Measurements from ENCODE around the gene U2AF1L4.

U2AF1L4 gene

DNA sequence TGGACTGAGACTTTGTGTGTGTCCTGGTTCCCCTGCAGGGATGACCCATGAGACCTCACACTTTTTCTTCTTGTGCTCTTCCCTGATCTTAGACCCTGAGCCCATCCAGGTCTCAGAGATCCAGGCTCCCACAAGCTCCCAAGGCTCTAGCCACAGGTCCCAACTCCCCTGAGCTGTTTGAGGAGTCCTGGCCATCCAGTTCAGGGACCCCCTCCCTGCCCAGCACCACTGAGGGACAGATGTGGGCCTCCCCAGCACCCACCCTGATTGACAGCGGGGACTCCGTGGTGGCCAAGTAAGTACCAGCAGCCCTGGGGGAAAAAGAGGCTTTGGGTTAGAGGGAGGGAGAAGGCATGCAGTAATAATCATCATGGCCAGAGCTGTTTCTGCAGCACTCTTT is 14.5 kb upstream of the U2AF1L4 start:
- TF ChIP-seq, protein P1, sequence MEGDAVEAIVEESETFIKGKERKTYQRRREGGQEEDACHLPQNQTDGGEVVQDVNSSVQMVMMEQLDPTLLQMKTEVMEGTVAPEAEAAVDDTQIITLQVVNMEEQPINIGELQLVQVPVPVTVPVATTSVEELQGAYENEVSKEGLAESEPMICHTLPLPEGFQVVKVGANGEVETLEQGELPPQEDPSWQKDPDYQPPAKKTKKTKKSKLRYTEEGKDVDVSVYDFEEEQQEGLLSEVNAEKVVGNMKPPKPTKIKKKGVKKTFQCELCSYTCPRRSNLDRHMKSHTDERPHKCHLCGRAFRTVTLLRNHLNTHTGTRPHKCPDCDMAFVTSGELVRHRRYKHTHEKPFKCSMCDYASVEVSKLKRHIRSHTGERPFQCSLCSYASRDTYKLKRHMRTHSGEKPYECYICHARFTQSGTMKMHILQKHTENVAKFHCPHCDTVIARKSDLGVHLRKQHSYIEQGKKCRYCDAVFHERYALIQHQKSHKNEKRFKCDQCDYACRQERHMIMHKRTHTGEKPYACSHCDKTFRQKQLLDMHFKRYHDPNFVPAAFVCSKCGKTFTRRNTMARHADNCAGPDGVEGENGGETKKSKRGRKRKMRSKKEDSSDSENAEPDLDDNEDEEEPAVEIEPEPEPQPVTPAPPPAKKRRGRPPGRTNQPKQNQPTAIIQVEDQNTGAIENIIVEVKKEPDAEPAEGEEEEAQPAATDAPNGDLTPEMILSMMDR (IDR thresholded peaks at IDR 0.05; ENCODE audit: low read depth, low read length) = no peak
- DNase-seq (ENCODE audit: extremely low read depth, low read depth) = no peak

DNA sequence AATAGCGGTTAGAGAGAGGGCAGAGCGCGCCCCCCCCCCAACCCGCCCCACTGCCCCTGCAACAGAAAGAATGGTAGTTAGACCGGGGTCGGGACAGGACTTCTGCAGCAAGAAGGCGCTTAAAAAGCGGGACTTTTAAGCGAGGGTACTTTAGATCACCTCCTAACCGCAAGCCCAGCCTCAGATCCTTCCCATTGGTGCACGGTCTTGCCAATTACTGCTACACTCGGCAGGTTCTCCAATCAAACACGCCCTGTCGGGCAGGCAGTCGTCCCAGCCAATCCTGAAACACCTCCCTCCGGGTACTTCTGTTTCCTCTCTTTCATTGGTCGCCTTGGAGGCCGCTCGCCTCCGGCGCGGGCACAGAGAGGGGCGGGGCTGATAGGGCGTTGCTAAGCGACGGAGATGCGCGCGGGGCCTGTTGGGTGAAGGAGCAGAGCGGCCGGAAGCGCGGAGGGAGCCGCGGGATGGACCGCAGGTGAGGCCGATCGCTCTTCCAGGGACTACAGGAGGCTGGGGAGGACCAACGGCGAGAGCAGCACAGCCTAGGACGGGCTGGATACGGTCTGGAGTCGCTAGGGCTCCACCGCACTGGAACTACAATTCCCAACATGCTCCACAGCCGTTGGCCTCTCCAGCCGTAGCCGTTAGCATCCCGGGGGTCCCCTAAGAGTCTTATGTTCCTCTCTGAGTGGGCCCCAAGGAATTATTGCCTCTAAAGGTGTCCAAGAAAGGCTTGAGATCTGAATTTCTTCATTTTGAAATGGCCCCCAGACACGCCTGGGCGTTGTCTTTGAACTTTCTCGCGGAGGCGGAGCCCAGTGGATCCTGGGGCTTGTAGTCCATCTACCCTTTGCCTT is 12.8 kb upstream of the U2AF1L4 start, which contains the start of gene PROSER3:
PROSER3 (plus strand) TSS at position 428 of the 860 bp plus-strand sequence; CDS start at position 468, 40 bp downstream.
- TF ChIP-seq, protein P1 (IDR thresholded peaks at IDR 0.05; ENCODE audit: low read depth, low read length) = no peak
- peak; percentile 99 for DNase-seq (ENCODE audit: extremely low read depth, low read depth)

DNA sequence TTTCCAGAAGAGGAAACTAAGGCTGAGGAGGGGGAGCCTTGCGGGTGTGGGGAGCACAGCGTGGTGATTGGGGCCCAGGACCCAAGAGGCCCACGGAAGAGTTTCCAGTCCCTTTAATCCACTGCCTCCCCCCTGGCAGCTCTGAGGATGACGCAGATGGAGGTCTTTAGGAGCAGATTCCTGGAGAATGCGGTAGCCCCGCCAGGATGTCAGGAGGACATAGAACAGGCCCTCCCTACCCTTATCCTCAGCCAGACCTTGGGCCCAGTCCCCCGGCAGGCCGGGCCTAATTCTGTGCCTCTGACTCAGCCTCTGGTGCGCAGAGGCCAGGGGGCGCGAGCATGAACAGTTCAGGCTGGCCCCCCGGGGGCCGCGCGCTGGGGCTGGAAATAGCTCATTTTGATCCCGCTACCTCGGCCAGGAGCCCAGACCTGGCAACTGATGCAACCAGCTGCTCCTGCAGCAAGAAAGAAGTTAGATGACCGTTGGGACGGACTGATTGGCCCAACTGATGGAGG is 12.1 kb upstream of the U2AF1L4 start:
- peak; percentile 38 for DNase-seq (ENCODE audit: extremely low read depth, low read depth)
- TF ChIP-seq, protein P1 (IDR thresholded peaks at IDR 0.05; ENCODE audit: low read depth, low read length) = no peak

DNA sequence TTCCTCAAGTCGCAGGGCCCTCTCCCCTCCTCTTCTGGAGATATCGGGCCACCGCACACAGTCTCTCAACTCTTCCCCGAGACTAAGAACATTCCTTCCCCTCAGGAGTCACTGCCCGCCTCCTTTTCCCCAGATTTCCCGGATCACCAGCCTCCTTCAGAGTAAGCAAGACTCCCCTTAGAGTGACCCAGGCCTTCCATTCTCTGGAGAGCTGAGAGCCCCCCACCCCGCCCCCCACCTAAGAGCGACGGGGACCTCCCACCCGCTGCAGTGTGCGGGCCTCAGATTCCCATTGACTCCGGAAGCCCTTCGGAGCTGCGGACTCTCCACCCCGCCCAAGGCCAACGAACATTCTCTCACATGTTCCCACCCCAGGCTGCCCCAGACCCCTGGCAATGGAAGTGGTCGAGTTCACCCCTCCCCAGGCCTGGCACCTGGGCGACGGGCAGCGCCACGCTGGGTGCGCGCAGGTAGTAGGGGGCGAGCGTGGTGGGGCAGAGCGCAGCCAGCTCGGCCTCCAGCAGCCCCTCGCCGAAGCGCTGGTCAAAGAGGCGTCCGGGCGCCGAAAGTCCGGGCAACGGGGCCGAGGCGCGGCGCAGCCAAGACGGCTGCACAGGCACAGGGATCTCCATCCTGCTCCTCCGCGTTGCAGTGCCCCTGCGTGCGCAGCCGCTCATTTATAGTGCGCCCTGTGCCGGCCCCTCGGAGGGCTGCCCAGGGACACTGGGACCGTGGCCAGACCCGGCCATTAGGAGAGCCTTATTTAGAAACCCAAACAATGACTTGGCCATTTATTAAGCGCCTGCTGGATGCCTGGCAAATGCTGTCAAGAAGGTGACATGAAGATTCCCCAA is 11.4 kb upstream of the U2AF1L4 start, which contains the start of gene HSPB6:
HSPB6 (minus strand) TSS at position 653 of the 854 bp plus-strand sequence; CDS start at position 632, 21 bp downstream.
- TF ChIP-seq, protein P1 (IDR thresholded peaks at IDR 0.05; ENCODE audit: low read depth, low read length) = no peak
- no peak for DNase-seq (ENCODE audit: extremely low read depth, low read depth)

DNA sequence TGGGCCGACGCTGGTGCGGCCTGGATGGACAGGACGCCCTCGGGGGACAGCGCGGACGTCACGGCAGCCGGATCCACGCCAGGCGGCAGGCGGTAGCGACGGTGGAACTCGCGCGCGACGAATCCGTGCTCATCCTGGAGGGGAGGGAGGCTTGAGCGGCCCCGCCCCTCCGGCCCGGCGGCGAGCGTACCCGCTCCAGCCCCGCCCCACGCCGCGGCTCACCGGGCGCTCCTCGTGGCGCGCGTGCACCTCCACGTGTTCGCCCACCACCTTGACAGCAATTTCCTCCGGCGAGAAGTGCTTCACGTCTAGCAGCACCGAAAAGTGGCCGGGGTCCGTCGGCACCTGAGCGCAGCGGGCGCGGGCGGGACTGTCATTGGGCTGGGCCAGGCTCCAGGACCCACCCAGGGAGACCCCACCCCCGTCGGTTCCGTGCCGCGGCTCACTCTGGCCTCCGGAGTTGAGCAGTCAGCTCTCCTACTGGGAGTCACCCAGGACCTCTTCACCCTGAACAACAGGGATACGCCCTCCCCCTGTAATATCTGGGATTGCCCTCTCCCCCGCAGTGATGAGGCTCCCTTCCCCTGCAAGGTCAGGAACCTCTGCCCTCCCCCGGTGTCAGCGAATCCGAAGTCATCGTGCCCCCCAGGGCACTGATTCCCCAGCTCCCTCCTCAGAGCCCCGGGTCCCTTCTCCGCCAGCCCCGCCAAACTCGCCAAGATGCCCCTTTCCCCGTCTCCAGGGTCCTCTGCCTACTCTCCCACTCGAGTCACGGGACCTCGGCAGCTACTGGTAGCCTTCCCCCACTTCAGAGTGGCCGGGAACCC is 10.5 kb upstream of the U2AF1L4 start:
- DNase-seq (ENCODE audit: extremely low read depth, low read depth) = peak; percentile 27
- TF ChIP-seq, protein P1 (IDR thresholded peaks at IDR 0.05; ENCODE audit: low read depth, low read length) = no peak

DNA sequence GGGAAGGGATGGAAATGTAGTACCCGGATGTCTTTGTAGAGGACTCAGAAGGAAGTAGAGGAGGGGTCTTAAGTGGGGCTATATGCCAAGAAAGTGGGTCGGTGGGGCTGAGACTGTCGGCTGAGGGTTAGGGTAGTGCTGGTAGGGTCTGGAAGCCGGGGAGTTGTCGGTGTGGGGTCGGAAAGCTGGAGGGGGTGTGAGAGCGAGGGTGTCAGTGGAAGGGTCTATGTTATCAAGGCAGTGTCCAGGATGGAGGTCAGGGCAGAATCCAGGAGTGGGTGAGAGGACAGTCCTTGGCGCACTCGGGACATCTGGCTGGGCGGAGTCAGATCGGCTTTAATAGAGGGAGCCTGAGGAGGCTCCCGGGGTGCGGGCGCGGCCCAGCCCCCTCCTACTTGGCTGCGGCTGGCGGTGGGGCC is 9.9 kb upstream of the U2AF1L4 start:
- no peak for DNase-seq (ENCODE audit: extremely low read depth, low read depth)
- TF ChIP-seq, protein P1 (IDR thresholded peaks at IDR 0.05; ENCODE audit: low read depth, low read length) = no peak

Measured in AG09319 (cell line).